GM19395 (cell line): ENCODE results near the gene CYTH4.
A peak's percentile ranks its signal among the peaks of the same experiment; 100 is the strongest.
"Not testable (repeated sequence)": the region's sequence is repeated elsewhere in the genome, so short reads cannot be mapped to it uniquely, and the experiment has no call there.

Source experiments
- ATAC-seq: cut with Tn5 transposase; IDR thresholded peaks from one replicate; pipeline ENCODE4 v1.9.1; 2021; ENCODE audit warnings: mild to moderate bottlenecking, moderate library complexity; ENCODE audit not compliant: unreplicated experiment

The CYTH4 gene, protein sequence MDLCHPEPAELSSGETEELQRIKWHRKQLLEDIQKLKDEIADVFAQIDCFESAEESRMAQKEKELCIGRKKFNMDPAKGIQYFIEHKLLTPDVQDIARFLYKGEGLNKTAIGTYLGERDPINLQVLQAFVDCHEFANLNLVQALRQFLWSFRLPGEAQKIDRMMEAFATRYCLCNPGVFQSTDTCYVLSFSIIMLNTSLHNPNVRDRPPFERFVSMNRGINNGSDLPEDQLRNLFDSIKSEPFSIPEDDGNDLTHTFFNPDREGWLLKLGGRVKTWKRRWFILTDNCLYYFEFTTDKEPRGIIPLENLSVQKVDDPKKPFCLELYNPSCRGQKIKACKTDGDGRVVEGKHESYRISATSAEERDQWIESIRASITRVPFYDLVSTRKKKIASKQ

GRCh38 chr22:37282385-37282677 lies at the start of gene CYTH4:
CYTH4 (plus strand) TSS chr22:37282508; CDS start chr22:37282570, 62 bp downstream.
- no peak for ATAC-seq

GRCh38 chr22:37233371-37233750 lies 48.9 kb upstream of the CYTH4 start:
- ATAC-seq: not testable (repeated sequence)

DNA sequence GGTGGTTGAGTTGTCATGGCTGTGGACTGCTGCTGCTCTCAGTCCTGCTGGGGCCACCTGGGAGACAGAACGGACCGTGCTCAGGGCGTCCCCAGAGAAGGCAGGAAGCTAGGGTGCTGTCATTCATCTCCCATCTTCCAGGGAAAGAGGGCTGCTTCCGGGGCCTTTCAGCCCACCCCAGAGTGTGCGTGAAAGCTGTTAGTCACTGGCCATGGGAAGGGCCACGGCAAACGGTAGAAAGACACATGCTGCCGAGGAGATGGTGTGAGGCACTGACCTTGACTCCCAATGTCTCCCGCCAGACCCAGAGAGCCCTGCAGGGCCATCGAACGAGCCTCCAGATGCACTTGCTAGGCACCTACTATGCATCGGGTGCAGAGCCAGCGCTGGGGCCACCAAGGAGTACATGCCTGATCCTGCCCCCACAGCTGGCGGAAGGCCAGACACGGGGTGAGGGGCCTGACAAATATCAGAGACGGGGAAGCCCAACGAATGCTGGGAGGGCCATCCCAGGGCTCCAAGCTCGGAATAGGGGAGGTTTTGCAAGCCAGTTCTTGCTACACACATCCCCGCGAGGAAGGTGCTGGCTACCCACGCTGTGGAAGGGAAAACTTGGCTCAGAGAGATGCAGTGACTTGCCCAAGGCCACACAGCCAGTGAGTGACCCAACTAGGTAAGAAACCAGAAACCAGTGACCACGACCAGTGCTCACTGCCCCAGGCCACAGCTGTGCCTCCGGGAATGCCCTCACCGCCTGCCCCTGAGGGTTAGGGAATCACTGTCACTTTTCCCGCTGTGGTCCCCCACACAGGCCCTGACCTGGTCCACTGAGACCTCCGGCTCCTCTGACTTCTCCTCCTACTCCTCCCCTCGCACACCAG lies 48.3 kb upstream of the CYTH4 start:
- no peak for ATAC-seq

GRCh38 chr22:37234736-37235711 lies 47.3 kb upstream of the CYTH4 start:
- no peak for ATAC-seq

DNA sequence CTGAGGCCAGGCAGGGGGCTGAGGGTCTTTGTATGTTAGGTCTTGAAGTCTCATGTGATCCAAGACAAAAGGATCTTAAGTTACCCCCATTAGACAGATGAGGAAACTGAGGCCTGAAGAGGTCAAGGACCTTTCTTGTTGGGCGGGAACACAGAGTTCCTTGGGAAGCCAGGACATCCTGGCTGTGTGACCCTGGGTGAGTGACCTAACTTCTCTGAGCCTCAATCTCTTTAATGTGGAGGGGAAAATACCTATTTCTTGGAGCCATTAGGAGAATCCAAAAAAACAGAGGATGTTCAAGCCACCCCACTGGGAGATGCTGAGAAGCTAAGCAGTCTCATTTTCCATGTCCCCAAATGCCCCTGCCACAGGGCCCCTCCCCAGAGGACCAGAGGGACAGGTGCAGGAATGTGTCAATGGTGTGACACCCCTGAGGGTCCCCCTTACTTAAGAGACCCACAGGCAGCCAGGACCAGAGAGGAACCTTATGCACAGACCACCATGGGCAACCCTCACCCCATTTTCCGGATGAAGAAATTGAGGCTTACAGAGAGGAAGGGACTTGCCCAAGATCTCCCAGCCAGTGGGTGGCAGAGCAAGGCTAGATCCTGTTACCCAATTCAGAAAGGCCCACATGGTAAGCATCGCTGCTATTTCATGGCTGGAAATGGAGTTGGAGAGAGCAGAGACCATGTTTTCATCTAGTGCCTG lies 46.3 kb upstream of the CYTH4 start:
- ATAC-seq: no peak

GRCh38 chr22:37237371-37238268 lies 44.7 kb upstream of the CYTH4 start:
- no peak for ATAC-seq

GRCh38 chr22:37239336-37240239 lies 42.7 kb upstream of the CYTH4 start:
- ATAC-seq: no peak

DNA sequence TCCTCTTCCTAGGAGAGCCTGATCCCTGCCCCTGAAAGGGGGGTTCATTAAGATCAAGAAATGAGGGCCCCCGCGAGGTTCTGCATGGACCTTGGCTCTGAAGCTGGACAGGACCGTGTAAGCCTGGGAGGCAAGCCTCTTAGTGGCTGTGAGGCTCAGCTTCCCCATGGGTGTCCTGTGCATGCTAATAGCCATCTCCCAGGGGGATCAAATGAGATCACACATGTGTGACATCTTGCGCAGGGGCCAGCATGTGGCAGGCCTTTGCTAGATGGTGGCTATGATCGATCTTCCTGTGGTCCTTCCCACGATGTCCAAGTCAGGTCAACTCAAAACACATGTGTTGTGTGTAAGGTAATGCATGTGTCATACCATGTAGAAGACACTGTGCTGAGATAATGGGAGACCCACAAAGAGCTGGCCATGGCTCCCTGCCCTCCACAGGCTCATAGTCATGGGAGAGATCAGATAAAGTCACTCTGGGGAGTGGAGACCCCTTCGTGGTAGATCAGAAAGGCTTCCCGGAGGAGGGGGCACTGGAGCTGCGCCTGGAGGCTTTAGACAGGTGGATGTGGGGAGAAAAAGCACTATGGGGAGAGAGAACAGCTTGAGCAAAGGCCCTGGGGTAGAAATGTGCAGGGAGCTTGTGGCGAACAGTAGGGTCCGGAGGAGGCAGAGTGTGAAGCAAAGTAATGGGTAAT lies 41.9 kb upstream of the CYTH4 start:
- ATAC-seq: no peak

GRCh38 chr22:37240941-37241320 lies 41.4 kb upstream of the CYTH4 start:
- ATAC-seq: no peak

GRCh38 chr22:37241351-37242142 lies 40.8 kb upstream of the CYTH4 start:
- ATAC-seq: no peak

DNA sequence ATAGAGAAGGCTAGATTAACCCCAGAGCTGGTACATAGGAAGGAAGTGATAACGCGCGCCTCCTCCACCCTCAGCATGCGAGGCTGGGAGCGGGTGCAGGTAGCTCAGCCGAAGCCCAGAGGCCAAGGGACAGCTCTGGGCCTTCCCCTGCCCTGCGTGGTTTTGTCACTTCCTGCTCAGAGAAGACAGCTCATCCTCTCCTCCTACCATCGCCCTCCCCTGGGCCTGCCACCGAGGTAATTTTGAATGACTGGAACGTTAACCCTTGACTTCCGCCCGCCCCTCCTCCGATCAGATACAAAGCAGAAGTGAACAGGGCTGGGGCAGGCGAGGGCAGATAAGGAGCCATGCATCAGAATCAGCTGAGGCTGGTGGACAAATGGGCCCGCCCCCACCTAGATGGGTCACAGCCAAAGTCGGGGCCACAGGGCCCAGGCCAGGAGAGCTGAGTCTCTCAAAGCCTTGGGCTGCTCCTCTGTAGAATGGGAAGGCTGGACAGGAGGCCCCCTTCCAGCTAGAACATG lies 39.9 kb upstream of the CYTH4 start:
- ATAC-seq: peak; percentile 61

DNA sequence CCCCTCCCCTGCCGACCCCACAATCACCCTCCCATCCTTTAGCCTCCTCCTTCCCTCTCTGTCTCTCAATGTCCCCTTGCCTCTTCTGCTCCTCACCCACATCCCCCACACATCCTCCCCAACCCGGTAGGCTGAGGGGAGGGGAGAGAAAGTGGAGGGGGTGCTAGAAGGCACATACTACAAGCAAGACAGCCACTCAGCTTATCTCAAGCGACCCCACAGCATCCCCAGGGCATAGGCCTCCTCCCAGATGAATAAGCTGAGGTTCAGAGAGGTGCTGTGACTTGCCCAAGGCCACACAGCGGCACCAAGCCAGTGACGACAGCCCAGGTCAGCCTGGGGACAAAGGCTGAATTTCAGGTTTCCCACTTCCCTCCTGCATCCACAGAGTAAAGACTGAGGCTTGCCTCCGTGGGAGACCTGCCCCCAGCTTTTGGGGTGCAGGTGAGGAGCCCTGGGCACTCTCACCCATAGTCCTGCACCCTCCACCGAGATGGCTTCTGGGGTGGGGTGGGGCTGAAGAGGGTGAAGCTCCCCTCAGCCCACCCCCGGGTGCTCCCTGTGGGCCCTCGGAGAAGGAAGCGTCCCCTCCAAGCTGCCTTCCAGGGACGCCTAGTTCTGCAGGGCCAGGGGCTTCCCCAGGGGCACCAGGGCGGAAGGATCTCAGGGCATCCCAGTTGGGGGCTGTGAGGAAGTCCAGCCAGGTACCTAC lies 38.8 kb upstream of the CYTH4 start:
- peak; percentile 7 for ATAC-seq

GRCh38 chr22:37244114-37244921 lies 38.0 kb upstream of the CYTH4 start, which contains the start of gene RAC2:
RAC2 (minus strand) TSS chr22:37244269; CDS start chr22:37244148, 121 bp downstream.
- ATAC-seq: peak; percentile 64

- peak; percentile 28 for ATAC-seq
Observed at GRCh38 chr22:37244922-37245722, 37.2 kb upstream of the CYTH4 start.
